CD14-positive monocyte (primary cell): Measurements from ENCODE around the gene SS18. TPM values are rescaled to one million over a fixed set of nuclear protein-coding genes. Genes with fewer than 3 reads are reported as not detected.

Experiments
- DNase-seq, 3 donors: peaks; one replicate each; pipeline ENCODE4 v3.0.0-alpha.2; 2011 to 2022
- H2AFZ ChIP-seq: 2 replicates; pipeline ENCODE4 v1.6.0; 2012; ENCODE audit warnings: mild to moderate bottlenecking, low read depth, low read length, inconsistent platforms; ENCODE audit not compliant: insufficient read depth, poor library complexity, severe bottlenecking
- H3K27ac ChIP-seq, 2 donors: 1 replicate in 1 of 2; 2 replicates in 1 of 2; pipeline ENCODE4 v1.5.1; 2012 to 2013; ENCODE audit warnings: low read length in 2 of 2, control low read depth in 1 of 2, inconsistent platforms in 1 of 2, low read depth in 1 of 2, mild to moderate bottlenecking in 1 of 2
- H3K27me3 ChIP-seq, 2 donors: one replicate each; pipeline versions ENCODE4 v1.6.0 to v1.6.1; 2011 to 2013; ENCODE audit warnings: low read length in 2 of 2; ENCODE audit not compliant: control insufficient read depth in 2 of 2, insufficient read depth in 2 of 2
- H3K36me3 ChIP-seq, 2 donors: replicated peaks in 1 of 2; 1 replicate in 1 of 2; 2 replicates in 1 of 2; pipeline versions ENCODE4 v1.5.1 to v1.6.1; 2012 to 2013; ENCODE audit warnings: low read length in 2 of 2, control low read depth in 1 of 2, inconsistent platforms in 1 of 2, mild to moderate bottlenecking in 1 of 2; ENCODE audit not compliant: insufficient read depth in 2 of 2, control insufficient read depth in 1 of 2
- H3K4me1 ChIP-seq, 2 donors: 1 replicate in 1 of 2; 2 replicates in 1 of 2; pipeline versions ENCODE4 v1.5.1 to v1.6.1; 2012 to 2013; ENCODE audit warnings: low read length in 2 of 2, control low read depth in 1 of 2, inconsistent platforms in 1 of 2, mild to moderate bottlenecking in 1 of 2, moderate library complexity in 1 of 2; ENCODE audit not compliant: insufficient read depth in 2 of 2, control insufficient read depth in 1 of 2
- H3K4me2 ChIP-seq: replicated peaks from 2 replicates; pipeline ENCODE3; 2012; ENCODE audit warnings: low read length, moderate library complexity, mild to moderate bottlenecking; ENCODE audit not compliant: poor library complexity, severe bottlenecking; ENCODE audit errors: extremely low read depth
- H3K4me3 ChIP-seq, 3 experiments: fragments of 200-600 bp in 1 of 3; sonication (generic) in 1 of 3; replicated peaks in 1 of 3; 1 replicate in 2 of 3; 2 replicates in 1 of 3; pipeline ENCODE4 v1.5.1; 2011 to 2013; ENCODE audit warnings: low read length in 3 of 3, mild to moderate bottlenecking in 3 of 3, control low read depth in 2 of 3, low read depth in 2 of 3, inconsistent platforms in 1 of 3, moderate library complexity in 1 of 3
- H3K79me2 ChIP-seq: 2 replicates; pipeline ENCODE4 v1.6.0; 2012; ENCODE audit warnings: mild to moderate bottlenecking, control low read depth, inconsistent platforms, low read length, moderate library complexity; ENCODE audit not compliant: insufficient read depth
- H3K9ac ChIP-seq: 2 replicates; pipeline ENCODE4 v1.6.0; 2017; ENCODE audit warnings: low read length, mild to moderate bottlenecking; ENCODE audit not compliant: insufficient read depth, poor library complexity, severe bottlenecking
- H3K9me3 ChIP-seq, 2 donors: replicated peaks in 1 of 2; 1 replicate in 1 of 2; 2 replicates in 1 of 2; pipeline versions ENCODE4 v1.5.1 to v1.6.1; 2012 to 2013; ENCODE audit warnings: low read length in 2 of 2, control low read depth in 1 of 2; ENCODE audit not compliant: control insufficient read depth in 1 of 2, insufficient read depth in 1 of 2
- H4K20me1 ChIP-seq: 2 replicates; pipeline ENCODE4 v1.6.0; 2012; ENCODE audit warnings: mild to moderate bottlenecking, low read length, control low read depth, moderate library complexity; ENCODE audit not compliant: insufficient read depth
- H3K27ac Mint-ChIP-seq, 7 donors: one replicate each; pipeline ENCODE4 v1.8.0; 2020; ENCODE audit warnings: mild to moderate bottlenecking in 7 of 7, mixed read lengths in 7 of 7, moderate library complexity in 6 of 7, inconsistent platforms in 2 of 7
- H3K27me3 Mint-ChIP-seq, 3 donors: one replicate each; pipeline ENCODE4 v1.8.0; 2021 to 2022; ENCODE audit warnings: low read depth in 3 of 3, mild to moderate bottlenecking in 3 of 3, mixed read lengths in 3 of 3, moderate library complexity in 3 of 3, inconsistent platforms in 1 of 3
- H3K36me3 Mint-ChIP-seq, 2 donors: one replicate each; pipeline ENCODE4 v1.8.0; 2020; ENCODE audit warnings: mixed read lengths in 2 of 2, inconsistent platforms in 1 of 2, mild to moderate bottlenecking in 1 of 2
- H3K4me1 Mint-ChIP-seq: one replicate; pipeline ENCODE4 v1.8.0; 2020; ENCODE audit warnings: mild to moderate bottlenecking, mixed read lengths
- H3K4me3 Mint-ChIP-seq, 2 donors: one replicate each; pipeline ENCODE4 v1.8.0; 2020; ENCODE audit warnings: mild to moderate bottlenecking in 2 of 2, mixed read lengths in 2 of 2, moderate library complexity in 1 of 2
- H3K9me3 Mint-ChIP-seq, 7 donors: one replicate each; pipeline ENCODE4 v1.8.0; 2020 to 2022; ENCODE audit warnings: mixed read lengths in 7 of 7, mild to moderate bottlenecking in 6 of 7, moderate library complexity in 6 of 7, inconsistent platforms in 2 of 7
- WGBS: methylation state at CpG from one replicate; pipeline ENCODE4 v1.1.5; 2013; ENCODE audit warnings: missing lambda C conversion rate; ENCODE audit not compliant: insufficient coverage; 5-methylcytosine and 5-hydroxymethylcytosine counted together
- intact Hi-C, 2 donors: fragments of 100-400 bp; cut with micrococcal nuclease; formaldehyde crosslinking; loops; one replicate each; pipeline versions ENCODE4 v1.15.0 to v1.15.1; 2023
- polyA plus RNA-seq, 3 donors: library from polyadenylated mRNA; depleted of rRNA in 1 of 3; unstranded in 2 of 3; stranded (reverse) in 1 of 3; fragments of 300-500 nt in 2 of 3; fragments of >200 nt in 1 of 3; fragmentation: Illumina TruSeq in 2 of 3; gene quantifications; 1 replicate in 2 of 3; 2 replicates in 1 of 3; pipeline ENCODE4 v1.2.3, GENCODE V29; 2012 to 2021
- TF ChIP-seq, protein P1 (sequence below): fragments of 200-600 bp; IDR thresholded peaks from one replicate; pipeline ENCODE4 v1.8.0; 2022; ENCODE audit warnings: antibody characterized with exemption, mild to moderate bottlenecking

The SS18 gene
- polyA plus RNA-seq, 3 donors, result 23.0 to 50.5 (median 36.3) TPM

DNA sequence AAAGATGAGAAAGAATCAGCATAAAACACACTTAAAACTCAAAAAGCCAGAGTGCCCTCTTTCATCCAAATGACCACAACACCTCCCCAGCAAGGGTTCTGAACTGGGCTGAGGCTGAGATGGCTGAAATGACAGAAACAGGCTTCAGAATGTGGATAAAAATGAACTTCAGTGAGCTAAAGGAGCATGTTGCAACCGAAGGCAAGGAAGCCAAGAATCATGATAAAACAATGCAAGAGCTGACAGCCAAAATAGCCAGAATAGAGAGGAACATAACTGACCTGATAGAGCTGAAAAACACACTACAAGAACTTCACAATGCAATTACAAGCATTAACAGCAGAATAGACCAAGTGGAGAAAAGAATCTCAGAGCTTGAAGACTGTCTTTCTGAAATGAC lies 31.1 kb upstream of the SS18 start:
- Histone ChIP-seq H3K27me3 (no peaks in the 10 kb centered on the region), H3K36me3 (no peaks in the 10 kb centered on the region), H4K20me1 (no peaks in the 10 kb centered on the region), H3K79me2 (no peaks in the 10 kb centered on the region), H2AFZ (no peak overlapping the region), H3K4me1 (no peaks in the 10 kb centered on the region), H3K27ac (no peak overlapping the region), H3K9me3 (peaks cover 6 to 10% of the 10 kb centered on the region in 2 donors), H3K4me3 (no peak overlapping the region), H3K9ac (no peak overlapping the region), H3K4me2 (no peak overlapping the region)
- Mint-ChIP-seq H3K27me3 (peaks cover 0 to 1% (median 0%) of the 10 kb centered on the region in 3 donors), H3K4me3 (no peak overlapping the region), H3K4me1 (no peaks in the 10 kb centered on the region), H3K36me3 (no peaks in the 10 kb centered on the region), H3K27ac (no peak overlapping the region), H3K9me3 (peaks cover 5 to 14% (median 11%) of the 10 kb centered on the region in 7 donors)
- intact Hi-C loops, result no loop called here
- no peak for DNase-seq
- TF ChIP-seq, protein P1, sequence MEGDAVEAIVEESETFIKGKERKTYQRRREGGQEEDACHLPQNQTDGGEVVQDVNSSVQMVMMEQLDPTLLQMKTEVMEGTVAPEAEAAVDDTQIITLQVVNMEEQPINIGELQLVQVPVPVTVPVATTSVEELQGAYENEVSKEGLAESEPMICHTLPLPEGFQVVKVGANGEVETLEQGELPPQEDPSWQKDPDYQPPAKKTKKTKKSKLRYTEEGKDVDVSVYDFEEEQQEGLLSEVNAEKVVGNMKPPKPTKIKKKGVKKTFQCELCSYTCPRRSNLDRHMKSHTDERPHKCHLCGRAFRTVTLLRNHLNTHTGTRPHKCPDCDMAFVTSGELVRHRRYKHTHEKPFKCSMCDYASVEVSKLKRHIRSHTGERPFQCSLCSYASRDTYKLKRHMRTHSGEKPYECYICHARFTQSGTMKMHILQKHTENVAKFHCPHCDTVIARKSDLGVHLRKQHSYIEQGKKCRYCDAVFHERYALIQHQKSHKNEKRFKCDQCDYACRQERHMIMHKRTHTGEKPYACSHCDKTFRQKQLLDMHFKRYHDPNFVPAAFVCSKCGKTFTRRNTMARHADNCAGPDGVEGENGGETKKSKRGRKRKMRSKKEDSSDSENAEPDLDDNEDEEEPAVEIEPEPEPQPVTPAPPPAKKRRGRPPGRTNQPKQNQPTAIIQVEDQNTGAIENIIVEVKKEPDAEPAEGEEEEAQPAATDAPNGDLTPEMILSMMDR, result no peak
- WGBS, result no CpG with 5 or more reads among the region's 1 CpG

DNA sequence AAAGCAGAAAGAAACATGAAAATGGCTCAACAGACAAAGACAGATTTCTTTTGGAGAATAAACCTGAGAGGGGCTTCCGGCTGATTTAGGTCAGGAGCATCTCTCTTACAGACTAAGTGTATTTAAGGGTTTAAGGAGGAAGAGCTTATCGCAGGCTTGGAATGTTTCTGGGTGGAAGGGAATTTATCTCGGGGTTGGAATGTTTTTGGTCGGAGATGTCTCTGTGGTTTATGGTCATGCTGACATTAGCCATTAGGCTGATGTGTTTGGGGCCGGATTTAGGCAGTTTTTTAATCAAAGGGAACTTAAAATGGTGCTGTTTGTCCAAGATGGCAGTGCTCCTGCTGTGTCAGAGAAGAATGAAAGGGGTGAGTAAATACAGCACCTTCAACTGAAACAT lies 28.8 kb upstream of the SS18 start:
- TF ChIP-seq, protein P1, result no peak
- Histone ChIP-seq H3K4me1 (no peaks in the 10 kb centered on the region), H3K9me3 (peaks cover 6 to 10% of the 10 kb centered on the region in 2 donors), H3K36me3 (no peaks in the 10 kb centered on the region), H3K4me3 (no peak overlapping the region), H2AFZ (no peak overlapping the region), H3K79me2 (no peaks in the 10 kb centered on the region), H3K9ac (no peak overlapping the region), H3K27ac (no peak overlapping the region), H3K4me2 (no peak overlapping the region), H3K27me3 (no peaks in the 10 kb centered on the region), H4K20me1 (no peaks in the 10 kb centered on the region)
- 98% methylated on average over 5 of the region's 5 CpGs for WGBS
- no peaks in the 10 kb centered on the region for H3K36me3 Mint-ChIP-seq
- peaks cover 0 to 1% (median 0%) of the 10 kb centered on the region in 3 donors for H3K27me3 Mint-ChIP-seq
- H3K4me1 Mint-ChIP-seq, result no peaks in the 10 kb centered on the region
- peaks cover 6 to 17% (median 13%) of the 10 kb centered on the region in 7 donors for H3K9me3 Mint-ChIP-seq
- no peak for DNase-seq
- intact Hi-C loops, result no loop called here
- H3K27ac Mint-ChIP-seq, result no peak overlapping the region
- no peak overlapping the region for H3K4me3 Mint-ChIP-seq
